PFSK-1 (cell line): ENCODE data around the gene CNNM4.

Experiments used
- FOXP2 ChIP-seq: optimal IDR thresholded peaks from 2 replicates; pipeline ENCODE3; 2011; ENCODE audit warnings: borderline replicate concordance, control low read depth, inconsistent platforms; ENCODE audit not compliant: insufficient read depth; ENCODE audit errors: extremely low read length, extremely low read depth
- POLR2AphosphoS5 ChIP-seq: IDR thresholded peaks from 2 replicates; pipeline ENCODE4 v1.6.1; 2012; ENCODE audit warnings: low read depth, mild to moderate bottlenecking, control low read depth, low read length, moderate library complexity
- SIN3A ChIP-seq: IDR thresholded peaks from 2 replicates; pipeline ENCODE4 v1.6.1; 2012; ENCODE audit warnings: mild to moderate bottlenecking, low read length, moderate library complexity, borderline replicate concordance; ENCODE audit not compliant: insufficient read depth
- TAF1 ChIP-seq: IDR thresholded peaks from 2 replicates; pipeline ENCODE4 v1.6.1; 2012; ENCODE audit warnings: low read length, control low read depth, borderline replicate concordance; ENCODE audit not compliant: insufficient read depth
- TF ChIP-seq, protein P1 (sequence below), 2 experiments: IDR thresholded peaks; 2 replicates each; pipeline versions ENCODE4 v1.6.1 to v1.8.0; 2011 to 2012; ENCODE audit warnings: low read depth in 2 of 2, low read length in 2 of 2, control low read depth in 1 of 2, inconsistent platforms in 1 of 2, mild to moderate bottlenecking in 1 of 2, moderate library complexity in 1 of 2; ENCODE audit not compliant: insufficient read depth in 1 of 2

CNNM4 gene

DNA sequence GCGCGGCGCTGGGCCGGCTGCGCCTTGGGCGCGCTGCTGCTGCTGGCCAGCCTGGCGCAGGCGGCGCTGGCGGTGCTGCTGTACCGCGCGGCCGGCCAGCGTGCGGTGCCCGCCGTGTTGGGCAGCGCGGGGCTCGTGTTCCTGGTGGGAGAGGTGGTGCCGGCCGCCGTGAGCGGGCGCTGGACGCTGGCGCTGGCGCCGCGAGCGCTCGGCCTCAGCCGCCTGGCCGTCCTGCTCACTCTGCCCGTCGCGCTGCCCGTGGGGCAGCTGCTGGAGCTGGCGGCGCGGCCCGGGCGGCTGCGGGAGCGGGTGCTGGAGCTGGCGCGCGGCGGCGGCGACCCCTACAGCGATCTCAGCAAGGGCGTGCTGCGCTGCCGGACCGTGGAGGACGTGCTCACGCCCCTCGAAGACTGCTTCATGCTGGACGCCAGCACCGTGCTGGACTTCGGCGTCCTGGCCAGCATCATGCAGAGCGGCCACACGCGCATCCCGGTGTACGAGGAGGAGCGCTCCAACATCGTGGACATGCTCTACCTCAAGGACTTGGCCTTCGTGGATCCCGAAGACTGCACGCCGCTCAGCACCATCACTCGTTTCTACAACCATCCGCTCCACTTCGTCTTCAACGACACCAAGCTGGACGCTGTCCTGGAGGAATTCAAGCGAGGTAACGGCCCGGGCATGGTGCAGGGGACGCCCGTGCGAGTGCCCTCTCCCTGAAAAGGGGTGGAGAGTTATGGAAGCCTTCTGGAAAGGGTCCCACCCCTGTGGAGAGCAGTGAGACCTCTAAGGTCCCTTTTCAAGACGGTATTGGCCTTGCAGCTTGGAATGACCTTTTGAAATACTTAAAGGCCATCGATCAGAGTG, 56.4 kb downstream of the CNNM4 start:
- no peak for TF ChIP-seq TAF1
- TF ChIP-seq, protein P1, sequence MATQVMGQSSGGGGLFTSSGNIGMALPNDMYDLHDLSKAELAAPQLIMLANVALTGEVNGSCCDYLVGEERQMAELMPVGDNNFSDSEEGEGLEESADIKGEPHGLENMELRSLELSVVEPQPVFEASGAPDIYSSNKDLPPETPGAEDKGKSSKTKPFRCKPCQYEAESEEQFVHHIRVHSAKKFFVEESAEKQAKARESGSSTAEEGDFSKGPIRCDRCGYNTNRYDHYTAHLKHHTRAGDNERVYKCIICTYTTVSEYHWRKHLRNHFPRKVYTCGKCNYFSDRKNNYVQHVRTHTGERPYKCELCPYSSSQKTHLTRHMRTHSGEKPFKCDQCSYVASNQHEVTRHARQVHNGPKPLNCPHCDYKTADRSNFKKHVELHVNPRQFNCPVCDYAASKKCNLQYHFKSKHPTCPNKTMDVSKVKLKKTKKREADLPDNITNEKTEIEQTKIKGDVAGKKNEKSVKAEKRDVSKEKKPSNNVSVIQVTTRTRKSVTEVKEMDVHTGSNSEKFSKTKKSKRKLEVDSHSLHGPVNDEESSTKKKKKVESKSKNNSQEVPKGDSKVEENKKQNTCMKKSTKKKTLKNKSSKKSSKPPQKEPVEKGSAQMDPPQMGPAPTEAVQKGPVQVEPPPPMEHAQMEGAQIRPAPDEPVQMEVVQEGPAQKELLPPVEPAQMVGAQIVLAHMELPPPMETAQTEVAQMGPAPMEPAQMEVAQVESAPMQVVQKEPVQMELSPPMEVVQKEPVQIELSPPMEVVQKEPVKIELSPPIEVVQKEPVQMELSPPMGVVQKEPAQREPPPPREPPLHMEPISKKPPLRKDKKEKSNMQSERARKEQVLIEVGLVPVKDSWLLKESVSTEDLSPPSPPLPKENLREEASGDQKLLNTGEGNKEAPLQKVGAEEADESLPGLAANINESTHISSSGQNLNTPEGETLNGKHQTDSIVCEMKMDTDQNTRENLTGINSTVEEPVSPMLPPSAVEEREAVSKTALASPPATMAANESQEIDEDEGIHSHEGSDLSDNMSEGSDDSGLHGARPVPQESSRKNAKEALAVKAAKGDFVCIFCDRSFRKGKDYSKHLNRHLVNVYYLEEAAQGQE (IDR thresholded peaks at IDR 0.05; ENCODE audit: insufficient read depth in 1 of 2, low read depth in 2 of 2, low read length in 2 of 2): no peak
- no peak for TF ChIP-seq SIN3A

DNA sequence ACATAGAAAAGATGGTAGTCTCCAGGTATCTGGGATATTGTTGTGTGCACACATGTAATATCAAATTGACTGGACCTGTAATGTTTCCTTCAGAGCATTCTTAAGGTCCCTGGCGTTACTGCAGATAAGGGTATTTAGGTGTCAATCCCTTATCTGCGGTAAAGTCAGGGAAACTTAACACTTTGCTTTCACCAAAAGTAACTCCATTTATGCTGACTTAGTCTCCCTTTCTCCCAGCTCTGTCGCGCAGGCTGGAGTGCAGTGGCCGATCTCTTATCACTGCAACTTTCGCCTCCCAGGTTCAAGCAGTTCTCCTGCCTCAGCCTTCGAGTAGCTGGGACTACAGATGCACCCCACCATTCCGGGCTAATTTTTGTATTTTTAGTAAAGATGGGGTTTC, 57.2 kb downstream of the CNNM4 start:
- TF ChIP-seq, protein P1 (IDR thresholded peaks at IDR 0.05; ENCODE audit: insufficient read depth in 1 of 2, low read depth in 2 of 2, low read length in 2 of 2): no peak
- TF ChIP-seq POLR2AphosphoS5 (no peak), FOXP2 (no peak)

DNA sequence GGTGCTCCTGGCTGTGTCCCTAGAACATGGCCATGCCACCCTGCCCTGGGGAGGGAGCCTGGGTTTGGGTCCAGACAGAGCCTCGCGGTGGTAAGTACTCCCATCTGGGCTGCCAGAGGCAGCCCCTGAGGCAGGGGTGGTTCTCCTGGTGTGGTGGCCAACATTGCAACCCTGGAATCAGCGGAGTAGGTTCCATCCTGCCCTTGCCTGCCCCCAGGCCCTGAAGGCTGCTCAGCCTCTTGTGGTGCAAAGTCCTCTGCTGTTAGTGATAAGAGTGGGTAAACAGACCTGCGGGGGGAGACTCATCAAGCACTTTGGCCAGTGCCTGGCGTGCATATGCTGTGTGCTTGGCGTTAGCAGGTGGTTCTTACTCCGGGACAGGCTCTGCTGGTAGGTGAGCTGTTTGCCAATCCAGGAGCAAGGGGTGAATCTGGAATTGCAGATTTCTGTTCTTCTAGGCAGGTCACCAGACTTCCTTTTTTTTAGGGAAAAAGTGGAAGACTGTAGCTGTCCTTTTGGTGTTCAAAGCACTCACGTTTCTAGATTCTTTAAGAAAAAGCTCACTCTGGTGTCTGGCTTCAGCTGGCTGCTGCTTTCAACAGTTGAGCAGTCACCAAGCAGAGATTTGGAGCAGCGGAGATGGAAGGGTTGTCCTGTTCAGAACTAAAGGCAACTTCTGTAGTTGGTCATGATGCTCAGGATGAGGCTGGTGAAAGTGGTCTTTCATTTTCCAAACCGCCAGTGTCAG, 58.6 kb downstream of the CNNM4 start:
- TF ChIP-seq TAF1 (no peak), SIN3A (no peak), POLR2AphosphoS5 (no peak), FOXP2 (no peak)
- TF ChIP-seq, protein P1 (IDR thresholded peaks at IDR 0.05; ENCODE audit: insufficient read depth in 1 of 2, low read depth in 2 of 2, low read length in 2 of 2): no peak

DNA sequence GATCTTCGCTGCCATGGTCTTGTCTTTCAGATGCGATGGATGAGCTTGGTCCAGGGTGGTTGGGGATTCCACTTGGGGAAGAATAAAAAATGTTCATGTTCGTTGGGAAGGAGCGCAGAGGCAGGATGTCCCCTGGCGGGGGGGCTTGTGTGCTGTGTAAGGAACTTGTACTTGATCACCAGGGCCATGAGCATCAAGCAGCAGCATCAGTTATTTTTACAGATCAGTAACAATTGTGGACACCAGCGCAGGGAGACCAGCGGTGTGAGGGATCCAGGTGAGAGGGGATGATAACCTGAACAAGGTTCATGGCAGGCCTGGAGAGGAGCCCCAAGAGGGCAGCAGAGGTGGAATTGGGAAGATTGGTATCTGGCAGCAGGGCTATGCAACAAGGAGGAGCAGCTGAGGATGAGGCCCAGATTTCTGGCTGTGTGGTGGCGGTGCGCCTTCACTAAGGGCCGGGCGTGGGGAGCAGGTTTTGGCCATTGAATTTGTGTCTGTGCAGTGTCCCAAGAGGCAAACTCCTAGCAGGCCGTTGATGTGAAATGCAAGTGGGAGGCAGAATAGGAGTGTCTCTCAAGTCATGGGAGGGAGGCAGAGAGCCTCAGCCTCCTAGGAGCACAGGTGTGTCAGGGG, 59.3 kb downstream of the CNNM4 start:
- TF ChIP-seq SIN3A (no peak), FOXP2 (no peak), TAF1 (no peak), POLR2AphosphoS5 (no peak)
- TF ChIP-seq, protein P1 (IDR thresholded peaks at IDR 0.05; ENCODE audit: insufficient read depth in 1 of 2, low read depth in 2 of 2, low read length in 2 of 2): no peak
